ENCODE results near the gene ME3. TPM values are rescaled to one million over a fixed set of nuclear protein-coding genes. Genes with fewer than 3 reads are reported as not detected.

ME3 gene
- total and polyA plus RNA-seq, 2 experiments from 2014 or later, result 7.5 to 10.9 TPM

GRCh38 chr11:86517557-86517956, 154.9 kb downstream of the ME3 start:
- in situ Hi-C loops (cut with MboI), result no loop called here
- Histone ChIP-seq H3K4me2 (ENCODE audit: unreplicated experiment) (no peak overlapping the region), H3K9me2 (ENCODE audit: insufficient read depth) (no peaks in the 10 kb centered on the region), H3K27me3 (replicated peaks; ENCODE audit: insufficient read depth) (no peaks in the 10 kb centered on the region), H3K4me1 (ENCODE audit: insufficient read depth) (peaks cover 36% of the 10 kb centered on the region), H4K20me1 (ENCODE audit: insufficient read depth) (no peaks in the 10 kb centered on the region), H3K36me3 (ENCODE audit: low read depth) (no peaks in the 10 kb centered on the region), H3K9me3 (ENCODE audit: low read depth) (no peaks in the 10 kb centered on the region), H2AFZ (no peak overlapping the region), H3K79me2 (ENCODE audit: insufficient read depth) (no peaks in the 10 kb centered on the region), H3K9ac (no peak overlapping the region), H3F3A (ENCODE audit: insufficient read depth) (peaks cover 25% of the 10 kb centered on the region), H3K27ac (no peak overlapping the region), H3K4me3 (no peak overlapping the region)
- no peak for DNase-seq
- WGBS, 2 experiments (ENCODE audit: low coverage in 1 of 2, low lambda C conversion rate in 2 of 2, missing lambda C conversion rate in 2 of 2), result 78 to 88% methylated on average over 1 of the region's 1 CpG
- no peak for TF ChIP-seq EZH2phosphoT487 (IDR thresholded peaks at IDR 0.05; ENCODE audit: insufficient read depth, low read depth)
- TF ChIP-seq EZH2 (IDR thresholded peaks at IDR 0.05; ENCODE audit: insufficient read depth, poor library complexity, severe bottlenecking), result no peak

GRCh38 chr11:86515297-86516094, 156.9 kb downstream of the ME3 start:
- Histone ChIP-seq H3K27me3 (replicated peaks; ENCODE audit: insufficient read depth) (no peaks in the 10 kb centered on the region), H2AFZ (no peak overlapping the region), H3K9ac (no peak overlapping the region), H3K9me3 (ENCODE audit: low read depth) (no peaks in the 10 kb centered on the region), H3K4me2 (ENCODE audit: unreplicated experiment) (peak overlapping the region; percentile 29), H3K4me3 (no peak overlapping the region), H3K4me1 (ENCODE audit: insufficient read depth) (peaks cover 45% of the 10 kb centered on the region), H3K36me3 (ENCODE audit: low read depth) (no peaks in the 10 kb centered on the region), H3K27ac (peak overlapping the region; percentile 36), H3K9me2 (ENCODE audit: insufficient read depth) (no peaks in the 10 kb centered on the region), H3F3A (ENCODE audit: insufficient read depth) (peaks cover 36% of the 10 kb centered on the region), H3K79me2 (ENCODE audit: insufficient read depth) (no peaks in the 10 kb centered on the region), H4K20me1 (ENCODE audit: insufficient read depth) (no peaks in the 10 kb centered on the region)
- WGBS, 2 experiments (ENCODE audit: low coverage in 1 of 2, low lambda C conversion rate in 2 of 2, missing lambda C conversion rate in 2 of 2), result 37 to 43% methylated on average over 7 of the region's 7 CpGs
- in situ Hi-C loops (cut with MboI), result no loop called here
- peak; percentile 93 for DNase-seq
- TF ChIP-seq EZH2 (IDR thresholded peaks at IDR 0.05; ENCODE audit: insufficient read depth, poor library complexity, severe bottlenecking), result no peak
- 0 out of 2 replicates have a peak, but pooled peaks have one; percentile 56 for TF ChIP-seq EZH2phosphoT487 (IDR thresholded peaks at IDR 0.05; ENCODE audit: insufficient read depth, low read depth)

- H3K27ac ChIP-seq, result no peak overlapping the region
- in situ Hi-C loops (cut with MboI), result no loop called here
- no peaks in the 10 kb centered on the region for H3K79me2 ChIP-seq (ENCODE audit: insufficient read depth)
- no peaks in the 10 kb centered on the region for H3K27me3 ChIP-seq (replicated peaks; ENCODE audit: insufficient read depth)
- peaks cover 40% of the 10 kb centered on the region for H3F3A ChIP-seq (ENCODE audit: insufficient read depth)
- no peaks in the 10 kb centered on the region for H4K20me1 ChIP-seq (ENCODE audit: insufficient read depth)
- no peak overlapping the region for H3K4me3 ChIP-seq
- TF ChIP-seq EZH2phosphoT487 (IDR thresholded peaks at IDR 0.05; ENCODE audit: insufficient read depth, low read depth) (no peak), EZH2 (IDR thresholded peaks at IDR 0.05; ENCODE audit: insufficient read depth, poor library complexity, severe bottlenecking) (no peak)
- H3K4me1 ChIP-seq (ENCODE audit: insufficient read depth), result peaks cover 44% of the 10 kb centered on the region
- H3K36me3 ChIP-seq (ENCODE audit: low read depth), result no peaks in the 10 kb centered on the region
- WGBS, 2 experiments (ENCODE audit: low coverage in 1 of 2, low lambda C conversion rate in 2 of 2, missing lambda C conversion rate in 2 of 2), result 100% methylated on average over 1 of the region's 1 CpG
- no peak overlapping the region for H3K4me2 ChIP-seq (ENCODE audit: unreplicated experiment)
- no peaks in the 10 kb centered on the region for H3K9me2 ChIP-seq (ENCODE audit: insufficient read depth)
- no peak overlapping the region for H3K9ac ChIP-seq
- H3K9me3 ChIP-seq (ENCODE audit: low read depth), result no peaks in the 10 kb centered on the region
- DNase-seq, result no peak
- H2AFZ ChIP-seq, result no peak overlapping the region
Measured at GRCh38 chr11:86514453-86514852, 158.0 kb downstream of the ME3 start.

- no peak for DNase-seq
- no peak overlapping the region for H3K27ac ChIP-seq
- no peak overlapping the region for H3K4me2 ChIP-seq (ENCODE audit: unreplicated experiment)
- peaks cover 43% of the 10 kb centered on the region for H3K4me1 ChIP-seq (ENCODE audit: insufficient read depth)
- H3K4me3 ChIP-seq, result no peak overlapping the region
- H3K9me3 ChIP-seq (ENCODE audit: low read depth), result no peaks in the 10 kb centered on the region
- no peak overlapping the region for H3K9ac ChIP-seq
- H4K20me1 ChIP-seq (ENCODE audit: insufficient read depth), result no peaks in the 10 kb centered on the region
- H3K79me2 ChIP-seq (ENCODE audit: insufficient read depth), result no peaks in the 10 kb centered on the region
- in situ Hi-C loops (cut with MboI), result no loop called here
- H3F3A ChIP-seq (ENCODE audit: insufficient read depth), result peaks cover 40% of the 10 kb centered on the region
- H2AFZ ChIP-seq, result no peak overlapping the region
- TF ChIP-seq EZH2phosphoT487 (IDR thresholded peaks at IDR 0.05; ENCODE audit: insufficient read depth, low read depth), result no peak
- TF ChIP-seq EZH2 (IDR thresholded peaks at IDR 0.05; ENCODE audit: insufficient read depth, poor library complexity, severe bottlenecking), result no peak
- no peaks in the 10 kb centered on the region for H3K27me3 ChIP-seq (replicated peaks; ENCODE audit: insufficient read depth)
- 91 to 100% methylated on average over 1 of the region's 1 CpG for WGBS, 2 experiments (ENCODE audit: low coverage in 1 of 2, low lambda C conversion rate in 2 of 2, missing lambda C conversion rate in 2 of 2)
- H3K9me2 ChIP-seq (ENCODE audit: insufficient read depth), result no peaks in the 10 kb centered on the region
- H3K36me3 ChIP-seq (ENCODE audit: low read depth), result no peaks in the 10 kb centered on the region
Measured at GRCh38 chr11:86513746-86514373, 158.6 kb downstream of the ME3 start.

Measured in GM23248 (cell line).